ENCODE results near the gene PDIA3.
"Not testable (repeated sequence)": the region's sequence is repeated elsewhere in the genome, so short reads cannot be mapped to it uniquely, and the experiment has no call there.

The PDIA3 gene

DNA sequence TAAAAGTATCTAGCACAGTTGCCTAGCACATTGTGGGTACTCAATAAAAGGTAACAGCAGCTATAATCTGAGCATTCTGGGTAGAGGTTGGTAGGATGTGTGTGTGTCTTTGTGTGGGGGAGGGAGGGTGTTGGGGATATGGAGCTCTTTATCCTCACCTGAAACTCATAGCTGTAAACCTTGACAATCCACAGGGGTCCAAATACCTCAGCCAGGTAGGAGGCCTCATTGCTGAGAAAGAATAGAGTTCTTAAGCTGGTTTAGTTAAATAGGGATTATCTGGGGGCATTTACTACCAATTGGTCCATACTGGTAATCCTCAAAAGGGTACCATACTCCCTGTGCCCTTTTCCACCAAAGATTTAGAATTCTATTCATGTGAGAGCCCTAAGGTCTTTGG lies 49.8 kb downstream of the PDIA3 start:
- DNase-seq (ENCODE audit: insufficient read length, low spot score) (no peak), FAIRE-seq (no peak)
- TF ChIP-seq POU2F2 (IDR thresholded peaks at IDR 0.05; ENCODE audit: low read depth, low read length): no peak
- no peak for TF ChIP-seq TAF1 (IDR thresholded peaks at IDR 0.05; ENCODE audit: low read depth, low read length)
- TF ChIP-seq POLR2AphosphoS5 (IDR thresholded peaks at IDR 0.05; ENCODE audit: low read depth, low read length): no peak
- TF ChIP-seq POLR2A (IDR thresholded peaks at IDR 0.05; ENCODE audit: low read depth, low read length): no peak
- no peak for TF ChIP-seq SPI1 (IDR thresholded peaks at IDR 0.05; ENCODE audit: low read depth, low read length)
- TF ChIP-seq PAX5 (IDR thresholded peaks at IDR 0.05; ENCODE audit: insufficient read depth, low read length, severe bottlenecking): no peak

DNA sequence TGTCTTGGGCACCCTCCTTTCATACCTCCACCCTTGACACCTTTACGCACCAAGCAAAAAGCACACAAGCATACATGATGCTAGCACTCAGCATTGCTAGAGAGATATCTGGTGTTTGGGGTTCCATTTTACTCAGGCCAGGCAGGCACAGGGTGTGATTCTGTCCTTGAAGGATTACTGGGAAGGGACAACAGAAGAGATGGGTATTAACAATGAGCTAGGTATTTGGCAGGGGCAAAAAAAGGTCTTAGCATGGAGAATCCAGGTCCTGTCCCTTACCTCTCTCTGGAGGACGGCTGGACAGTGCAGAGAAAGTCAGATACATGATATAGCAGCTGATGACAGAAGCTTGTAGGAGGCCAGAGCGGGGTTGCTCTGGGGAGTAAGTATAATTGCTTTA lies 50.3 kb downstream of the PDIA3 start:
- no peak for FAIRE-seq
- no peak for DNase-seq (ENCODE audit: insufficient read length, low spot score)
- no peak for TF ChIP-seq SPI1 (IDR thresholded peaks at IDR 0.05; ENCODE audit: low read depth, low read length)
- TF ChIP-seq POLR2AphosphoS5 (IDR thresholded peaks at IDR 0.05; ENCODE audit: low read depth, low read length): 0 out of 2 replicates have a peak, but pooled peaks have one; percentile 24

DNA sequence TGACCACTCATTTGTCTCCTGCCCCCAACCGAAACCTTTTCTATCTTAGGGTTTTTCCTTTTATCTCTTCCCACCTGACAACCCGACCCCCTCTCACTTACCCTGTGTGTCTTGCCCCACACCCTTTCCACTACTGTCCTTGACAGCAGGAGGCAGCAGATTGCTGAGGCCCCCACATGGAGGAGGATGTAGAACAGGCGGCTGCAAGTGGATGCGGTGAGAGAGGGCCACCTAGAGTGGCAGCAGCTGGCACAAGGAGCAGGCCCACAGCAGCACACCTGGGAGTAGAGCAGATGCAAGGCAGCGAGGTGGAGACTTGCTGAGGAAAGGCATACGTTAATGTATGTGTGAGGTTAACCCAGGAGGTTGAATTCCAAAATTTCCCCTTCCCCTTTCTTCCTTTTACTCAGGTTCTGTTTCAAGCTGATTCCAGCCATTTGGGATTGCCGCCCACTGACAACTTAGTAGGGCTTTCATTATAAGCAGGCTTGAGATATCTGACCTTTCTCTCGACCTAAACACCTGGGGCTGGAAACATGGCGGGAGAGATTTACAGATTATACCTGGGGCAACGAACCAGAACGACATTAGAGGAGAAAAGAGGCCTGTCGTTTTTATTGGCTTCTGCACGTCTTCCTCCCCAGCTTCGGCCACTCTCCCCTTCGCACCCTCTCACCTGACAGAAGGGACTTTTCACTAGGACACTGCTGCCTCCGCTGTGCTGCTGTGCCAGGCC lies 53.1 kb downstream of the PDIA3 start:
- FAIRE-seq (no peak), DNase-seq (ENCODE audit: insufficient read length, low spot score) (no peak)
- TF ChIP-seq PAX5 (IDR thresholded peaks at IDR 0.05; ENCODE audit: insufficient read depth, low read length, severe bottlenecking): peak; percentile 30
- no peak for TF ChIP-seq POLR2AphosphoS5 (IDR thresholded peaks at IDR 0.05; ENCODE audit: low read depth, low read length)

DNA sequence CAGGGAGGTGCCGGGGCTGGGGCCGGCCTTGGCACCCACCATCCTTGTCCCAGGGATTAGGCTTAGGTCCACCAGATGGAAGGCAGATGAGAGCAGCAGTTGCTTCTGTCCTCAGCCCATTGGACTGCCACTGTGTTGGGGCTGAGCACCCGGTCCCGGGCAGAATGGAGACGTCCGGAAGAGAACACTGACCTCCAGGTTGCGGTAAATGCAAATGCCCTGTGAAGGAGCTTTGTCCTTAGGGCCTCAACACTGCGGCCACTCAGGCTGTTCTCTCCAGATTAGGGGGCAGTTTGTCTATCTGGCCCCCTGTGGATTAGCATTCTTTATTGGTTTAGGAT lies 53.7 kb downstream of the PDIA3 start, which contains the start of gene SERINC4:
TSS of gene SERINC4 (minus strand) at position 276 of the 341 bp plus-strand sequence. CDS start at position 42, 234 bp downstream.
- FAIRE-seq (no peak), DNase-seq (ENCODE audit: insufficient read length, low spot score) (no peak)
- TF ChIP-seq TAF1 (IDR thresholded peaks at IDR 0.05; ENCODE audit: low read depth, low read length): no peak
- TF ChIP-seq POLR2A (IDR thresholded peaks at IDR 0.05; ENCODE audit: low read depth, low read length): no peak
- TF ChIP-seq SPI1 (IDR thresholded peaks at IDR 0.05; ENCODE audit: low read depth, low read length): no peak
- TF ChIP-seq POLR2AphosphoS5 (IDR thresholded peaks at IDR 0.05; ENCODE audit: low read depth, low read length): no peak
- TF ChIP-seq PAX5 (IDR thresholded peaks at IDR 0.05; ENCODE audit: insufficient read depth, low read length, severe bottlenecking): no peak
- no peak for TF ChIP-seq POU2F2 (IDR thresholded peaks at IDR 0.05; ENCODE audit: low read depth, low read length)

DNA sequence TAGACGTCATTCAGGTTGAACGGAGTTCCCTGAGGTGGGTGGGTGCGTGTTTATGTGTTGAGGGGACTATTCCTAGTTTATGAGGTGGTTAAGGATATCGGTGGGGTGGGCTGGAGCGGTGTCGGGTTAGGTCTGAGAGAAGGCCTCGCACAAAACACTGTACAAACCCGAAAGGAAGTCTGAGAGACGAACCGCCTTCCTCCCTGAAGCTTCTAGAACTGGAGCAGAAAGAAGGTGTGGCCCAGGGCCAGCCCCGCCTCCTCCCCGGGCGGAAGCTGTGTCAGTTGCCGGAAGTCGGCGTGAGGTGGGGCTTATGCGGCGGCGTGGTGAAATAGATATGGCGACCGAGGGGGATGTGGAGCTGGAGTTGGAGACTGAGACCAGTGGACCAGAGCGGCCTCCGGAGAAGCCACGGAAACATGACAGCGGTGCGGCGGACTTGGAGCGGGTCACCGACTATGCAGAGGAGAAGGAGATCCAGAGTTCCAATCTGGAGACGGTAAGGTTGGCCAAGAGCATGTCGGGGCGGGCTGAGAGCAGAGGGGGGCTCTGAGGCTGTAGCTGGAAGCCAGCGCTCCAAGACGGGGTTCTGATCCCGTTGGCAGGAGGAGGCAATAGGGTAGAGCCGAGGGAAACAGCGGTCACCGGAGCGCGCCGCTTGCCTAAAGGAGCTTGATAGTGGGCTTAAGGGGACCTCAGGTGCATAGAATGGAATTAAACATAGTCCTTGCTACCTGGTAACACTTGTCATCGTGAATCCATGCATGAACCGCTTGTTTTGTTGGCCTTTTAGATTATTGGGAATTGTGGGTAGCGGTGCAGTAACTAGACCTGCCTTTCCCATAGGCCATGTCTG lies 54.3 kb downstream of the PDIA3 start, which contains the start of gene HYPK:
TSS of gene HYPK (plus strand) at position 314 of the 856 bp plus-strand sequence. CDS start at position 338, 24 bp downstream.
- peak; percentile 70 for DNase-seq (ENCODE audit: insufficient read length, low spot score)
- TF ChIP-seq POU2F2 (IDR thresholded peaks at IDR 0.05; ENCODE audit: low read depth, low read length) (peak; percentile 67), POLR2A (IDR thresholded peaks at IDR 0.05; ENCODE audit: low read depth, low read length) (peak; percentile 90), PAX5 (IDR thresholded peaks at IDR 0.05; ENCODE audit: insufficient read depth, low read length, severe bottlenecking) (no peak), SPI1 (IDR thresholded peaks at IDR 0.05; ENCODE audit: low read depth, low read length) (peak; percentile 21; the same call in 1 of the 2 replicates), TAF1 (IDR thresholded peaks at IDR 0.05; ENCODE audit: low read depth, low read length) (peak; percentile 87; the same call in 1 of the 2 replicates), POLR2AphosphoS5 (IDR thresholded peaks at IDR 0.05; ENCODE audit: low read depth, low read length) (peak; percentile 97)
- peak; percentile 94 for FAIRE-seq

DNA sequence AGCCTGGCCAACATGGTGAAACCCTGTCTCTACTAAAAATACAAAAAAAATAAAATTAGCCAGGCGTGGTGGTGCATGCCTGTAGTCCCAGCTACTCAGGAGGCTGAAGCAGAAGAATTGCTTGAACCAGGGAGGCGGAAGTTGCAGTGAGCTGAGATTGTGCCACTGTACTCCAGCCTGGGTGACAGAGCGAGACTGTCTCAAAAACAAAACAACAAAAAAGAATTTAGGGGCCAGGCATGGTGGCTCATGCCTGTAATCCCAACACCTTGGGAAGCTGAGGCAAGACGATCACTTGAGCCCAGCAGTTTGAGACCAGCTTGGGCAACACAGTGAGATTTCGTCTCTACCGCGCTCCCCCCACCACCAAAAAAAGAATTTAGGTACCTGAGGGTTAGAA lies 56.4 kb downstream of the PDIA3 start:
- not testable (repeated sequence) for FAIRE-seq; DNase-seq (ENCODE audit: insufficient read length, low spot score)

DNA sequence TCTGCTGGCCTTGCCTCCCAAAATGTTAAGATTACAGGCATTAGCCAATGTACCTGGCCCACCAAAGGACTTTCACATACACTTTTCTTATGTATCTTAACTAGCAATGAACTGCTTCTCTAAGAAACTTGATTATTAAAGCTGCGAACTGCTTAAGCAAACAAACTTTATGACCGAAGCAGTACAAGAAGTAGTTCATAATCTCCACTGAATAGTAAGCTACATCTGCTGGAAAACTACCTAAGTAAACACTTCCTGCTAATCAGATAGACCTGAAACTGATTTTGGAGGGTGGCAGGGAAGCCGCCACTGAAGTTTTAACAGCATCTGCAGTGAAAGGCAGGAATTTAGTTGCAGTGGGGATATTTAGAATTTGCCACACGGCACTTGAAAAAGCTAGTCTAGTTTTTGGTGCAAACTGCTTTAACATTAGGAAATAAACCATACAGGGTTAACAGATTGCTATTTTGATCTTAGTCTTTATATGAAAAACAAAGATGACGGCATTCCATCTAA lies 62.3 kb downstream of the PDIA3 start:
- DNase-seq (ENCODE audit: insufficient read length, low spot score) (no peak), FAIRE-seq (no peak)
- no peak for TF ChIP-seq POU2F2 (IDR thresholded peaks at IDR 0.05; ENCODE audit: low read depth, low read length)
- no peak for TF ChIP-seq PAX5 (IDR thresholded peaks at IDR 0.05; ENCODE audit: insufficient read depth, low read length, severe bottlenecking)
- no peak for TF ChIP-seq TAF1 (IDR thresholded peaks at IDR 0.05; ENCODE audit: low read depth, low read length)
- no peak for TF ChIP-seq POLR2A (IDR thresholded peaks at IDR 0.05; ENCODE audit: low read depth, low read length)
- TF ChIP-seq SPI1 (IDR thresholded peaks at IDR 0.05; ENCODE audit: low read depth, low read length): no peak
- TF ChIP-seq POLR2AphosphoS5 (IDR thresholded peaks at IDR 0.05; ENCODE audit: low read depth, low read length): no peak

DNA sequence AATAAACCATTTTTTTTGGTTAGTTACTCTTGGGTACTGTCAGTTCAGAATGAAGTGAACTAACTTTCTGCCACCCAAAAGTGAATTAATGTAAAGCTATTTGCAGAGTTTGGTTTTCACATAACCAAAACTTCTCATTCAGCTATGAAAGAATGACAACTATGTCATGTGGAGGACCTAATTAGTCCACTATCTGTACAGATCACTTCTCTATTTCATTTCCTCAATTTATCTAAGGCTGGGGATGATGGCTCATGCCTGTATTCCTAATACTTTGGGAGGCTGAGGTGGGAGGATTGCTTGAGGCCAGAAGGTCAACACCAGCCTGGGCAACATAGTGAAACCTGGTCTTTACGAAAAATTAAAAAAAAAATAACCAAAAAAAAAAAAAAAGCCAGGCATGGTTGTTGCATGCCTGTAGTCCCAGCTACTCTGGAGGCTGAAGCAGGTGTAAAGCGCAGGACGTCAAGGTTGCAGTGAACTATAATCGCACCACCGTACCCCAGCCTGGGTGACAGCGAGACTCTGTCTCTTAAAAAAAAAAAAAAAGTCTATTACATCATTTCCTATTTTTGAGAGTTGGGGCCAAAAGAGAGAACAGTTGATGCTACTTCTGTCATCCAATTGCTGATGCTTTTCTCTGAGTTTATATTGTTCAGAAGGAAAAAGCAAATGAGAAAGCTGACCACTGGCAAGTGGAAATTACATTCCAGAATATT lies 62.9 kb downstream of the PDIA3 start:
- FAIRE-seq (peak; percentile 65), DNase-seq (ENCODE audit: insufficient read length, low spot score) (no peak)
- no peak for TF ChIP-seq POLR2AphosphoS5 (IDR thresholded peaks at IDR 0.05; ENCODE audit: low read depth, low read length)
- peak; percentile 97 for TF ChIP-seq SPI1 (IDR thresholded peaks at IDR 0.05; ENCODE audit: low read depth, low read length)
- TF ChIP-seq TAF1 (IDR thresholded peaks at IDR 0.05; ENCODE audit: low read depth, low read length): no peak
- TF ChIP-seq POU2F2 (IDR thresholded peaks at IDR 0.05; ENCODE audit: low read depth, low read length): no peak
- TF ChIP-seq POLR2A (IDR thresholded peaks at IDR 0.05; ENCODE audit: low read depth, low read length): no peak
- TF ChIP-seq PAX5 (IDR thresholded peaks at IDR 0.05; ENCODE audit: insufficient read depth, low read length, severe bottlenecking): no peak

DNA sequence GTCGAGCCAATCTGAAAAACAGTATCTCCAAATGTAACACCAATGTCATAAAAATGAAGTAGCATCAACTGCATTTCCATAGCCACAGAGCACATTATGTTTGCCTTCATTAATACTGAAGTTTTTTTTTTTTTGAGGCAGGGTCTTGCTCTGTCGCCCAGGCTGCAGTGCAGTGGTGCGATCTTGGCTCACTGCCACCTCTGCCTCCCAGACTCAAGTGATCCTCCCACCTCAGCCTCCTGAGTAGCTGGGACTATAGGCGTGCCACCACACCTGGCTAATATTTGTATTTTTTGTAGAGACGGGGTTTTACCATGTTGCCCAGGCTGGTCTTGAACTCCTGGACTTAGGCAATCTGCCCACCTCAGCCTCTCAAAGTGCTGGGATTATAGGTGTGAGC lies 68.8 kb downstream of the PDIA3 start:
- not testable (repeated sequence) for DNase-seq (ENCODE audit: insufficient read length, low spot score); FAIRE-seq

Data from GM12891 (cell line).